H1 (cell line): Measurements from ENCODE around the gene PRKCA. TPM values are rescaled to one million over a fixed set of nuclear protein-coding genes. Genes with fewer than 3 reads are reported as not detected.

Source experiments
- CTCF ChIA-PET: fragments of 300-600 bp; sonication (Branson Sonifier 250); formaldehyde crosslinking; loops from one replicate; lab custom pipeline; 2021; ENCODE audit not compliant: partially characterized antibody; lab: Charles Lee
- POLR2A ChIA-PET: fragments of 300-600 bp; sonication (Branson Sonifier 250); formaldehyde crosslinking; loops from one replicate; lab custom pipeline; 2021; ENCODE audit warnings: inconsistent platforms; ENCODE audit not compliant: partially characterized antibody; lab: Charles Lee
- DNase-seq, 2 experiments: peaks; one replicate each; pipeline versions ENCODE4 v3.0.0 to v3.0.0-alpha.2; 2010 to 2022; ENCODE audit warnings: low spot score in 2 of 2, low read depth in 1 of 2, mixed read lengths in 1 of 2
- FAIRE-seq: peaks from 2 replicates; lab custom pipeline; 2011; peaks lifted over from hg19 to GRCh38; lab: Jason Lieb, UNC
- H2AFZ ChIP-seq: 2 replicates; pipeline ENCODE4 v1.8.1; 2012; ENCODE audit warnings: low read length, inconsistent platforms
- H2AK5ac ChIP-seq: 2 replicates; pipeline ENCODE4 v1.6.1; 2013; ENCODE audit warnings: low read depth, low read length
- H2BK120ac ChIP-seq: replicated peaks from 2 replicates; pipeline ENCODE3; 2013; ENCODE audit warnings: low read depth, low read length, inconsistent platforms
- H2BK12ac ChIP-seq: 2 replicates; pipeline ENCODE4 v1.6.1; 2013; ENCODE audit warnings: low read depth, low read length
- H2BK15ac ChIP-seq: 2 replicates; pipeline ENCODE4 v1.6.1; 2013; ENCODE audit warnings: low read length
- H2BK20ac ChIP-seq: 2 replicates; pipeline ENCODE4 v1.6.1; 2013; ENCODE audit warnings: low read length
- H2BK5ac ChIP-seq: 2 replicates; pipeline ENCODE4 v1.6.1; 2013; ENCODE audit warnings: low read depth, low read length
- H3K14ac ChIP-seq: 2 replicates; pipeline ENCODE4 v1.6.1; 2013; ENCODE audit warnings: inconsistent platforms; ENCODE audit not compliant: insufficient read length
- H3K18ac ChIP-seq: 2 replicates; pipeline ENCODE4 v1.6.1; 2013; ENCODE audit warnings: low read length; ENCODE audit errors: extremely low read depth
- H3K23ac ChIP-seq: 2 replicates; pipeline ENCODE4 v1.6.1; 2013; ENCODE audit warnings: inconsistent platforms; ENCODE audit not compliant: insufficient read length
- H3K23me2 ChIP-seq: 2 replicates; pipeline ENCODE4 v1.6.1; 2013; ENCODE audit warnings: low read depth, low read length
- H3K27ac ChIP-seq: 2 replicates; pipeline ENCODE4 v1.6.1; 2011; ENCODE audit warnings: low read depth, low read length, inconsistent platforms
- H3K27me3 ChIP-seq, 4 experiments: replicated peaks in 1 of 4; 1 replicate in 1 of 4; 2 replicates in 3 of 4; pipeline versions ENCODE4 v1.6.1 to v1.8.1; 2011 to 2013; ENCODE audit warnings: low read length in 3 of 4, mild to moderate bottlenecking in 3 of 4, inconsistent platforms in 2 of 4, mixed read lengths in 2 of 4, moderate library complexity in 1 of 4; ENCODE audit not compliant: control insufficient read depth in 3 of 4, insufficient read depth in 3 of 4; ENCODE audit errors: extremely low read depth in 1 of 4
- H3K36me3 ChIP-seq, 4 experiments: 2 replicates each; pipeline versions ENCODE4 v1.6.1 to v1.8.1; 2011 to 2013; ENCODE audit warnings: mild to moderate bottlenecking in 4 of 4, low read length in 3 of 4, moderate library complexity in 2 of 4, control low read depth in 1 of 4, inconsistent platforms in 1 of 4; ENCODE audit not compliant: insufficient read depth in 4 of 4, control insufficient read depth in 2 of 4
- H3K4ac ChIP-seq: replicated peaks from 2 replicates; pipeline ENCODE3; 2013; ENCODE audit warnings: low read length, low read depth, mixed read lengths, inconsistent platforms; ENCODE audit not compliant: insufficient read length
- H3K4me1 ChIP-seq, 4 experiments: replicated peaks in 1 of 4; 1 replicate in 1 of 4; 2 replicates in 3 of 4; pipeline versions ENCODE4 v1.6.1 to v1.8.1; 2011 to 2013; ENCODE audit warnings: low read length in 3 of 4, inconsistent platforms in 2 of 4, mixed read lengths in 1 of 4; ENCODE audit not compliant: insufficient read depth in 4 of 4, control insufficient read depth in 3 of 4
- H3K4me2 ChIP-seq, 2 experiments: 2 replicates each; pipeline versions ENCODE4 v1.6.1 to v1.8.1; 2011 to 2013; ENCODE audit warnings: low read depth in 2 of 2, low read length in 2 of 2, control low read depth in 1 of 2, inconsistent platforms in 1 of 2, mild to moderate bottlenecking in 1 of 2; ENCODE audit not compliant: insufficient read depth in 1 of 2
- H3K4me3 ChIP-seq, 4 experiments: fragments of 200-600, 300-600 bp in 1 of 4; sonication (generic), shearing (Covaris generic), sonication (Bioruptor Twin) in 1 of 4; 2 replicates each; pipeline versions ENCODE4 v1.5.1 to v1.8.1; 2011 to 2016; ENCODE audit warnings: low read length in 4 of 4, low read depth in 3 of 4, control low read depth in 2 of 4, inconsistent platforms in 2 of 4, mild to moderate bottlenecking in 2 of 4, mixed read lengths in 1 of 4, moderate library complexity in 1 of 4; ENCODE audit not compliant: insufficient read depth in 2 of 4; ENCODE audit errors: extremely low read depth in 1 of 4
- H3K56ac ChIP-seq: replicated peaks from 2 replicates; pipeline ENCODE3; 2013; ENCODE audit warnings: low read depth, mild to moderate bottlenecking, mixed read lengths, low read length, inconsistent platforms; ENCODE audit not compliant: insufficient read length
- H3K79me1 ChIP-seq: 2 replicates; pipeline ENCODE4 v1.6.1; 2013; ENCODE audit warnings: low read depth, low read length, control low read depth
- H3K79me2 ChIP-seq, 2 experiments: 2 replicates each; pipeline versions ENCODE4 v1.6.1 to v1.8.1; 2012 to 2013; ENCODE audit warnings: low read length in 2 of 2, mild to moderate bottlenecking in 2 of 2, inconsistent platforms in 1 of 2; ENCODE audit not compliant: insufficient read depth in 2 of 2, control insufficient read depth in 1 of 2
- H3K9ac ChIP-seq, 4 experiments: replicated peaks in 1 of 4; 1 replicate in 1 of 4; 2 replicates in 3 of 4; pipeline versions ENCODE4 v1.6.1 to v1.8.1; 2011 to 2013; ENCODE audit warnings: low read depth in 3 of 4, low read length in 3 of 4, control low read depth in 2 of 4, mild to moderate bottlenecking in 2 of 4, moderate library complexity in 2 of 4, inconsistent platforms in 1 of 4; ENCODE audit errors: extremely low read depth in 1 of 4
- H3K9me3 ChIP-seq, 2 experiments: 2 replicates each; pipeline versions ENCODE4 v1.6.1 to v1.8.1; 2012 to 2013; ENCODE audit warnings: mild to moderate bottlenecking in 2 of 2, moderate library complexity in 2 of 2, control low read depth in 1 of 2, inconsistent platforms in 1 of 2, low read depth in 1 of 2, low read length in 1 of 2, mixed read lengths in 1 of 2; ENCODE audit not compliant: insufficient read depth in 2 of 2
- H4K20me1 ChIP-seq, 2 experiments: replicated peaks in 1 of 2; 2 replicates each; pipeline versions ENCODE3 to v1.8.1; 2011 to 2013; ENCODE audit warnings: inconsistent platforms in 2 of 2, low read length in 2 of 2, mild to moderate bottlenecking in 1 of 2; ENCODE audit not compliant: insufficient read depth in 2 of 2, control insufficient read depth in 1 of 2
- H4K5ac ChIP-seq: 2 replicates; pipeline ENCODE4 v1.6.1; 2013; ENCODE audit warnings: low read length, low read depth, mixed read lengths, inconsistent platforms; ENCODE audit not compliant: insufficient read length
- H4K8ac ChIP-seq: 2 replicates; pipeline ENCODE4 v1.8.0; 2013; ENCODE audit warnings: mild to moderate bottlenecking, moderate library complexity, low read length, inconsistent platforms; ENCODE audit not compliant: insufficient read depth; ENCODE audit errors: extremely low read depth
- H4K91ac ChIP-seq: replicated peaks from 2 replicates; pipeline ENCODE3; 2013; ENCODE audit warnings: low read length, mixed read lengths, inconsistent platforms; ENCODE audit not compliant: insufficient read length
- BACH1 ChIP-seq: IDR thresholded peaks from 2 replicates; pipeline ENCODE4 v1.6.1; 2012; ENCODE audit warnings: low read length, improper control_type of control experiment
- CBX5 ChIP-seq: fragments of 300-800, 300-1000 bp; sonication (generic); IDR thresholded peaks from 2 replicates; pipeline ENCODE4 v1.7.1; 2016; ENCODE audit warnings: antibody characterized with exemption, low read length, low read depth
- CHD1 ChIP-seq: IDR thresholded peaks from 2 replicates; pipeline ENCODE4 v1.6.1; 2012; ENCODE audit warnings: low read depth, low read length, improper control_type of control experiment
- EP300 ChIP-seq, 2 experiments: IDR thresholded peaks; 1 replicate in 1 of 2; 2 replicates in 1 of 2; pipeline ENCODE4 v1.6.1; 2011 to 2012; ENCODE audit warnings: low read depth in 2 of 2, low read length in 2 of 2, mild to moderate bottlenecking in 2 of 2, borderline replicate concordance in 1 of 2, inconsistent platforms in 1 of 2, moderate library complexity in 1 of 2
- GABPA ChIP-seq: IDR thresholded peaks from 2 replicates; pipeline ENCODE4 v1.6.1; 2011; ENCODE audit warnings: mild to moderate bottlenecking, low read length, moderate library complexity, borderline replicate concordance; ENCODE audit not compliant: insufficient read depth
- HDAC2 ChIP-seq, 2 experiments: fragments of 300-600 bp in 1 of 2; sonication (generic) in 1 of 2; IDR thresholded peaks; 2 replicates each; pipeline ENCODE4 v1.6.1; 2011 to 2012; ENCODE audit warnings: low read depth in 2 of 2, low read length in 2 of 2, mild to moderate bottlenecking in 2 of 2, moderate library complexity in 2 of 2, borderline replicate concordance in 1 of 2, inconsistent platforms in 1 of 2
- KDM4A ChIP-seq: IDR thresholded peaks from one replicate; pipeline ENCODE4 v1.7.1; 2012; ENCODE audit warnings: low read depth, mild to moderate bottlenecking, moderate library complexity, low read length, inconsistent platforms; ENCODE audit not compliant: severe bottlenecking
- PHF8 ChIP-seq: fragments of 200-600 bp; sonication (generic); conservative IDR thresholded peaks from 2 replicates; pipeline ENCODE4 v1.7.1; 2012; ENCODE audit warnings: low read depth, mild to moderate bottlenecking, inconsistent platforms, low read length, moderate library complexity
- RNF2 ChIP-seq: fragments of 200-900, 300-1000 bp; sonication (generic); IDR thresholded peaks from 2 replicates; pipeline ENCODE4 v1.7.1; 2016; ENCODE audit warnings: borderline replicate concordance, low read depth, mild to moderate bottlenecking, antibody characterized with exemption, low read length; ENCODE audit not compliant: poor library complexity, severe bottlenecking; ENCODE audit errors: missing control alignments
- RXRA ChIP-seq: IDR thresholded peaks from 2 replicates; pipeline ENCODE4 v1.6.1; 2011; ENCODE audit warnings: low read depth, mild to moderate bottlenecking, low read length, moderate library complexity; ENCODE audit not compliant: insufficient read depth
- SP4 ChIP-seq: IDR thresholded peaks from 2 replicates; pipeline ENCODE4 v1.6.1; 2012; ENCODE audit warnings: low read length, inconsistent platforms
- WGBS, 2 experiments: shearing (Covaris generic) in 1 of 2; methylation state at CpG; one replicate each; pipeline versions ENCODE4 v1.1.6 to v1.1.7; 2013 to 2015; ENCODE audit warnings: low lambda C conversion rate in 2 of 2, mixed read lengths in 2 of 2, inconsistent platforms in 1 of 2, low coverage in 1 of 2, missing lambda C conversion rate in 1 of 2; ENCODE audit not compliant: insufficient replicate concordance in 2 of 2, insufficient coverage in 1 of 2, insufficient read length in 1 of 2; ENCODE audit errors: extremely low coverage in 1 of 2, missing lambda C conversion rate in 1 of 2; 5-methylcytosine and 5-hydroxymethylcytosine counted together
- polyA plus RNA-seq, 7 experiments: library from polyadenylated mRNA; depleted of rRNA in 3 of 7; stranded (reverse) in 5 of 7; unstranded in 2 of 7; fragments of >200 nt in 5 of 7; fragments of 200-250 nt in 2 of 7; gene quantifications; 1 replicate in 5 of 7; 2 replicates in 1 of 7; 4 replicates in 1 of 7; pipeline versions ENCODE4 v1.2.1 to v1.2.3, GENCODE V29; 2011 to 2013; ENCODE audit warnings: missing spikeins in 2 of 7, mixed read lengths in 2 of 7
- total RNA-seq: library from RNA; stranded (reverse); fragmentation: NEBNext Ultra II Directional; extraction: Animal tissue kit (Norgen Biotek cat#: 25700); gene quantifications from 2 replicates; pipeline ENCODE4 v1.2.1, GENCODE V29; 2021

Gene PRKCA
- total and polyA plus RNA-seq, 2 of the 8 experiments (the other 6 are each of a cell fraction or from before 2014, with no cell fraction given): 5.8 to 17.8 TPM

GRCh38 chr17:66369830-66370229 lies 67.4 kb downstream of the PRKCA start:
- Histone ChIP-seq H2AFZ (no peak overlapping the region), H3K23me2 (no peaks in the 10 kb centered on the region), H3K4ac (no peak overlapping the region), H2AK5ac (no peak overlapping the region; the same call in 1 of the 2 replicates), H3K27ac (no peak overlapping the region), H2BK120ac (no peak overlapping the region), H4K5ac (no peak overlapping the region), H2BK15ac (no peak overlapping the region), H3K4me3 (no peak overlapping the region), H3K9me3 (no peaks in the 10 kb centered on the region), H3K36me3 (no peaks in the 10 kb centered on the region), H2BK20ac (no peak overlapping the region), H2BK12ac (no peak overlapping the region), H3K18ac (no peak overlapping the region), H3K14ac (no peak overlapping the region), H3K56ac (no peak overlapping the region), H3K9ac (no peak overlapping the region), H3K27me3 (no peaks in the 10 kb centered on the region), H2BK5ac (no peak overlapping the region), H3K4me1 (peaks cover 1 to 10% (median 6%) of the 10 kb centered on the region in 4 experiments; a peak in 5 of 7 replicates), H3K4me2 (no peak overlapping the region), H4K91ac (no peak overlapping the region), H3K79me1 (no peaks in the 10 kb centered on the region), H4K8ac (no peak overlapping the region), H4K20me1 (peaks cover 0 to 2% of the 10 kb centered on the region in 2 experiments), H3K79me2 (peaks cover 0 to 6% of the 10 kb centered on the region in 2 experiments; a peak in 1 of 4 replicates), H3K23ac (no peak overlapping the region)
- 88% methylated on average over 3 of the region's 4 CpGs; no CpG with 5 or more reads in 1 of the 2 experiments for WGBS, 2 experiments
- POLR2A ChIA-PET: interaction anchor here (0.8 kb wide), 1 partner anchor 20 kb away, joined by 3 read pairs; no protein-coding TSS in a partner anchor
- DNase-seq (no peak), FAIRE-seq (no peak)
- CTCF ChIA-PET: interaction anchor here (0.8 kb wide), 1 partner anchor 9 kb away, joined by 3 read pairs; no protein-coding TSS in a partner anchor
- TF ChIP-seq BACH1: no peak
- TF ChIP-seq RNF2: no peak
- no peak for TF ChIP-seq RXRA
- no peak for TF ChIP-seq SP4
- no peak for TF ChIP-seq HDAC2 (IDR thresholded peaks at IDR 0.05; ENCODE audit: borderline replicate concordance in 1 of 2, low read depth in 2 of 2, low read length in 2 of 2)
- no peak for TF ChIP-seq CBX5
- TF ChIP-seq PHF8: no peak
- no peak for TF ChIP-seq GABPA
- TF ChIP-seq EP300 (IDR thresholded peaks at IDR 0.05; ENCODE audit: borderline replicate concordance in 1 of 2, low read depth in 2 of 2, low read length in 2 of 2): no peak
- TF ChIP-seq CHD1: no peak
- no peak for TF ChIP-seq KDM4A
